Natural killer cell treated with Interleukin-12 subunit alpha and Interleukin-12 subunit beta and Interleukin-15 and Interleukin-18, amount 100 ng/mL, for 72 hours (primary cell): ENCODE measurements around the gene SIGLEC5. TPM values are rescaled to one million over a fixed set of nuclear protein-coding genes. Genes with fewer than 3 reads are reported as not detected.
A peak's percentile ranks its signal among the peaks of the same experiment; 100 is the strongest.
"Not testable (repeated sequence)": the region's sequence is repeated elsewhere in the genome, so short reads cannot be mapped to it uniquely, and the experiment has no call there.

Source experiments
- ATAC-seq, 2 donors: fragments of 150-1000 bp; cut with Tn5 transposase in 1 of 2; sonication (Bioruptor Pico), chemical (Tn5 transposase) in 1 of 2; 2 replicates each; pipeline ENCODE4 v1.10.0; 2021
- DNase-seq: peaks from one replicate; pipeline ENCODE4 v3.0.0; 2022; ENCODE audit warnings: low spot score
- H3K27ac Mint-ChIP-seq, 2 donors: 1 replicate in 1 of 2; 2 replicates in 1 of 2; pipeline ENCODE4 v1.8.0; 2022; ENCODE audit warnings: mixed read lengths in 2 of 2, mild to moderate bottlenecking in 1 of 2, moderate library complexity in 1 of 2
- H3K27me3 Mint-ChIP-seq, 2 donors: 1 replicate in 1 of 2; 2 replicates in 1 of 2; pipeline ENCODE4 v1.8.0; 2022; ENCODE audit warnings: mixed read lengths in 2 of 2
- H3K36me3 Mint-ChIP-seq: one replicate; pipeline ENCODE4 v1.8.0; 2022; ENCODE audit warnings: mixed read lengths
- H3K4me1 Mint-ChIP-seq, 2 donors: 1 replicate in 1 of 2; 2 replicates in 1 of 2; pipeline ENCODE4 v1.8.0; 2022; ENCODE audit warnings: low read depth in 2 of 2, mixed read lengths in 2 of 2, mild to moderate bottlenecking in 1 of 2
- H3K4me3 Mint-ChIP-seq: one replicate; pipeline ENCODE4 v1.8.0; 2022; ENCODE audit warnings: mixed read lengths
- H3K9me3 Mint-ChIP-seq: 2 replicates; pipeline ENCODE4 v1.8.0; 2022; ENCODE audit warnings: mixed read lengths
- total RNA-seq, 2 donors: library from RNA; stranded (reverse); gene quantifications; one replicate each; pipeline ENCODE4 v1.2.3, GENCODE V29; 2022

Gene SIGLEC5, protein sequence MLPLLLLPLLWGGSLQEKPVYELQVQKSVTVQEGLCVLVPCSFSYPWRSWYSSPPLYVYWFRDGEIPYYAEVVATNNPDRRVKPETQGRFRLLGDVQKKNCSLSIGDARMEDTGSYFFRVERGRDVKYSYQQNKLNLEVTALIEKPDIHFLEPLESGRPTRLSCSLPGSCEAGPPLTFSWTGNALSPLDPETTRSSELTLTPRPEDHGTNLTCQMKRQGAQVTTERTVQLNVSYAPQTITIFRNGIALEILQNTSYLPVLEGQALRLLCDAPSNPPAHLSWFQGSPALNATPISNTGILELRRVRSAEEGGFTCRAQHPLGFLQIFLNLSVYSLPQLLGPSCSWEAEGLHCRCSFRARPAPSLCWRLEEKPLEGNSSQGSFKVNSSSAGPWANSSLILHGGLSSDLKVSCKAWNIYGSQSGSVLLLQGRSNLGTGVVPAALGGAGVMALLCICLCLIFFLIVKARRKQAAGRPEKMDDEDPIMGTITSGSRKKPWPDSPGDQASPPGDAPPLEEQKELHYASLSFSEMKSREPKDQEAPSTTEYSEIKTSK
- total RNA-seq = under 1 TPM; 0.22 to 0.64 TPM

DNA sequence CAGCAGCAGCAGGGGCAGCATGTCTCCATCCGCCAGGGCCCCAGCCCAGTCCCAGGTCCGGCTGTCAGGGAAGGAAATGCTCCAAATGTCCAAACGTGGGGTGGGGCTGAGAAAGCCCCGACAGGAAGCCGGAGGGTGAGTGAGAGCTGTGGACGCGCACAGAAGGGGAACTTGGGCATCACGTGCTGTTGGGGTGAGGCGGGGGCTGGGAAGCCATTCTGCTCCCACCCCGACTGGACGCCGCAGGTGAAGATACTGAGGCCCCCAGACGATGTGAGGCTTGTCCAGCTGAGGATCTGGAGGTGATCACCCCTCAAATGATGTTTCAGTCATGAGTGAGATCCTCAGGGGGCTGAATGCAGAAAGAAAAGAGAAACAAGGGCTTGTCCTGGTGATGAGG, at the start of gene SIGLEC5:
Gene SIGLEC5 (minus strand): TSS at position 87 of the 400 bp plus-strand sequence. CDS start 66 bp downstream, at position 21.
- not testable (repeated sequence) for DNase-seq, H3K4me3 Mint-ChIP-seq, H3K4me1 Mint-ChIP-seq, H3K27ac Mint-ChIP-seq, H3K36me3 Mint-ChIP-seq, H3K9me3 Mint-ChIP-seq, ATAC-seq
- H3K27me3 Mint-ChIP-seq = peaks cover 10 to 11% of the 10 kb centered on the region in 2 donors

DNA sequence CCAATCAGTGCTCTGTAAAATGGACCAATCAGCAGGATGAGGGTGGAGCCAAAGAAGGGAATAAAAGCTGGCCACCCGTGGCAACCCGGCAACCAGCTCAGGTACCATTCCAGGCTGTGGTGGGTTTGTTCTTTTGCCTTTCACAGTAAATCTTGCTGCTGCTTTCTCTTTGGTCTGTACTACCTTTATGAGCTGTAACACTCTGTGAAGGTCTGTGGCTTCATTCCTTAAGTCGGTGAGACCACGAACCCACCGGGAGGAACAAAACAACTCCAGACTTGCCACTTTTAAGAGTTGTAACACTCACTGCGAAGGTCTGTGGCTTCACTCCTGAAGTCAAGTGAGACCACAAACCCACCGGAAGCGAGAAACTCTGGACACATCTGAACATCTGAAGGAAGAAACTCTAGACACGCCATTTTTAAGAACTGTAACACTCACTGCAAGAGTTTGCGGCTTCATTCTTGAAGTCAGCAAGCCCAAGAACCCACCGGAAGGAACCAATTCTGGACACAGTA, 46.4 kb upstream of the SIGLEC5 start:
- peaks cover 7 to 13% of the 10 kb centered on the region in 2 donors for H3K4me1 Mint-ChIP-seq
- H3K4me3 Mint-ChIP-seq = peak overlapping the region; percentile 39
- DNase-seq (no peak), ATAC-seq (peak; percentile 76 to 85)
- no peaks in the 10 kb centered on the region for H3K9me3 Mint-ChIP-seq
- H3K27me3 Mint-ChIP-seq = peaks cover 6 to 13% of the 10 kb centered on the region in 2 donors
- H3K27ac Mint-ChIP-seq = peak overlapping the region in 1 of 2 donors; percentile 59
- no peaks in the 10 kb centered on the region for H3K36me3 Mint-ChIP-seq

DNA sequence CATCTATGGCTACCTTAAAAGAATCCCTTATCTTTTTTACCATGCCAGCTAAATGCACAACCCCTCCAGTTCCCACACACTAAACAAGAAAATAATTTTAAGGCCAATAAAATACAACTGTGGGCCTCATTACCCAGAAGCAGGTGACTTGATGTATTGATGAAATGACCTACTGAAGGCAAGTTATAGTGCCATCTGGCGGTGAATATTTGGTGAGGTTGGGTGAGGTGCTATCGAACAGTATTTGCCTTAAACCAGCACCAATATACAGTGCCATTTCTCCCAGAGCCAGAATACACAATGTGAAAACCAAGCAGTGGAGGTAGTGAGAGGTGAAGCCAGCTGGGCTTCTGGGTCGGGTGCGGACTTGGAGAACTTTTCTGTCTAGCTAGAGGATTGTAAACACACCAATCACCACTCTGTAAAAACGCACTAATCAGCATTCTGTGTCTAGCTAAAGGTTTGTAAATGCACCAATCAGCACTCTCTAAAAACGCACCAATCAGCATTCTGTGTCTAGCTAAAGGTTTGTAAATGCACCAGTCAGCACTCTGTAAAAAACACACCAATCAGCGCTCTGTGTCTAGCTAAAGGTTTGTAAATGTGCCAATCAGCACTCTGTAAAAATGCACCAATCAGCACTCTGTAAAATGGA, 45.8 kb upstream of the SIGLEC5 start:
- peaks cover 7 to 13% of the 10 kb centered on the region in 2 donors for H3K4me1 Mint-ChIP-seq
- DNase-seq, ATAC-seq, H3K27me3 Mint-ChIP-seq, H3K9me3 Mint-ChIP-seq, H3K4me3 Mint-ChIP-seq, H3K27ac Mint-ChIP-seq, H3K36me3 Mint-ChIP-seq: not testable (repeated sequence)

DNA sequence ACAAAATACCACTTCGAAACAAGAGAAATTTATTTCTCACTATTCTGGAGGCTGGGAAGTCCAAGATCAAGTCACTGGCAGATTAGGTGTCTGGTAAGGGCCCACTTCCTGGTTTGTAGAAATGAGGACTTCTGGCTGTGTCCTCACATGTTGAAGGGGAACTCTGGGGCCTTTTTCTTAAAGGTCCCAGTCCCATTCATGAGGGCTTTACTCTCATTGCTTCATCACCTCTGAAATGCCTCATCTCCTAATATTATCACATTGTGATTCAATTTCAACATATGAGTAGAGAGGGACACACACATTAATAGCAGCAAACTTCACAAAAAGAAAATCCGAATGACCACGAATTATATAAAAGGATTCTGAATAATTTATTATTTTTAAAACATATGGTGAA, 38.0 kb upstream of the SIGLEC5 start:
- DNase-seq (no peak), ATAC-seq (no peak)
- no peak overlapping the region for H3K4me3 Mint-ChIP-seq
- peaks cover 14 to 20% of the 10 kb centered on the region in 2 donors for H3K27me3 Mint-ChIP-seq
- no peaks in the 10 kb centered on the region for H3K9me3 Mint-ChIP-seq
- H3K27ac Mint-ChIP-seq = no peak overlapping the region
- no peaks in the 10 kb centered on the region for H3K36me3 Mint-ChIP-seq
- no peaks in the 10 kb centered on the region for H3K4me1 Mint-ChIP-seq

DNA sequence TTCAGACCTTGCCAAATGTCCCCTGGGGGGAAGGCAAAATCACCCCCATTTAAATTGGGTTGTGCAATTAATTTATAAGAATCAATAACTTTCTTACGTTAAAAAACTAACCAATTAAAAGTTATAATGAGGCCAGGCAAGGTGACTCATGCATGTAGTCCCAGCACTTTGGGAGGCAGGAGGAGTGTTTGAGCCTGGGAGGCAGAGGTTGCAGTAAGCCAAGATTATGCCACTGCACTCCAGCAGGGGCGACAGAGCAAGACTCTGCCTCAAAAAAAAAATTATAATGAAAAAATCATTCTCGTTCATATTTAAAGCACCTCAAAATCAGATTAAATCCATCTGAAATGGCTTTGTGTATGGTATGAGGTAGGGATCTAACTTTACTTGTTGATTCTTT, 34.8 kb upstream of the SIGLEC5 start:
- no peaks in the 10 kb centered on the region for H3K9me3 Mint-ChIP-seq
- H3K27me3 Mint-ChIP-seq = peaks cover 30 to 33% of the 10 kb centered on the region in 2 donors
- no peak overlapping the region for H3K27ac Mint-ChIP-seq
- no peaks in the 10 kb centered on the region for H3K36me3 Mint-ChIP-seq
- DNase-seq (no peak), ATAC-seq (no peak)
- H3K4me1 Mint-ChIP-seq = no peaks in the 10 kb centered on the region
- H3K4me3 Mint-ChIP-seq = no peak overlapping the region

DNA sequence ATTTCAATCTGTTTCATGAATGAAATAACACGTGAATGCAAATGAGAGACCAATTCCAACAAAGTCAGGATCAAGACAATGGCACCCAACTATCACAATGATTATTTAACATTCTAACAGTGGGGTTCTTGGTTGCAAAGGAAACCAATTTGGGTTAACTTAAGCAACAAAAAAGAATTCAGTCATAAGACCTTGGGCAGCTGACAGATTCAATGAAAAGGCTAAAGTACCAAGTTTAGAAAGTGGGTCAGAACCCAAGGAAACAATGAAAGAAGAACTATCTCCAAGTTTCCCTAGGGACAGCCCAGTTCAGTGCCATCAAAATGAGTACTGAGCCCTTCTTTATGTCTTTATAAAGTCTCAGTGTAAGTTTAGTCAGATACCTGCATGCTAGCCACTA, 33.9 kb upstream of the SIGLEC5 start:
- no peak for ATAC-seq
- DNase-seq = no peak
- H3K4me1 Mint-ChIP-seq = no peaks in the 10 kb centered on the region
- no peaks in the 10 kb centered on the region for H3K9me3 Mint-ChIP-seq
- H3K4me3 Mint-ChIP-seq = no peak overlapping the region
- H3K27me3 Mint-ChIP-seq = peaks cover 30 to 34% of the 10 kb centered on the region in 2 donors
- H3K36me3 Mint-ChIP-seq = no peaks in the 10 kb centered on the region
- no peak overlapping the region for H3K27ac Mint-ChIP-seq

DNA sequence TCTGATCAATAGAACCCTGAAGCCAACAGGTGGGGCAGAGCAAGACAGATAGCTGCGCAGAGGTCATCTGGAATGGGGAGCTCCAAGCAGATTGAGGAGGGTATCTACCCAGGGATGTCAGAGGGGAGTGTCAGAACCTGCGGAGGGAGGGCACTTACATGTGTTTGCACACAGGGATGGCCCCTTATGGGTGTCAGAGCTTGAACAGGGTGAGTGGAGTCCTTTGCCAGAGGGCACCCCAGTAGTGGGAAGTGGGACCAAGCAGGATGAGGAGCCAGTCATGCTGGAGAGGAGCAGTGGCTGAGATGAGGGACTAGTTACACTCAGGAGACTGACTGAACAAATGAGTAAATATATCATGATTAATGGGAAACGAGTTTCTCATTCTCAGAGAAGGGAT, 33.4 kb upstream of the SIGLEC5 start:
- Mint-ChIP-seq H3K27ac (no peak overlapping the region), H3K9me3 (no peaks in the 10 kb centered on the region), H3K4me3 (no peak overlapping the region), H3K4me1 (no peaks in the 10 kb centered on the region), H3K27me3 (peaks cover 30 to 34% of the 10 kb centered on the region in 2 donors), H3K36me3 (no peaks in the 10 kb centered on the region)
- no peak for DNase-seq
- peak in 1 of 2 donors; percentile 57 for ATAC-seq

DNA sequence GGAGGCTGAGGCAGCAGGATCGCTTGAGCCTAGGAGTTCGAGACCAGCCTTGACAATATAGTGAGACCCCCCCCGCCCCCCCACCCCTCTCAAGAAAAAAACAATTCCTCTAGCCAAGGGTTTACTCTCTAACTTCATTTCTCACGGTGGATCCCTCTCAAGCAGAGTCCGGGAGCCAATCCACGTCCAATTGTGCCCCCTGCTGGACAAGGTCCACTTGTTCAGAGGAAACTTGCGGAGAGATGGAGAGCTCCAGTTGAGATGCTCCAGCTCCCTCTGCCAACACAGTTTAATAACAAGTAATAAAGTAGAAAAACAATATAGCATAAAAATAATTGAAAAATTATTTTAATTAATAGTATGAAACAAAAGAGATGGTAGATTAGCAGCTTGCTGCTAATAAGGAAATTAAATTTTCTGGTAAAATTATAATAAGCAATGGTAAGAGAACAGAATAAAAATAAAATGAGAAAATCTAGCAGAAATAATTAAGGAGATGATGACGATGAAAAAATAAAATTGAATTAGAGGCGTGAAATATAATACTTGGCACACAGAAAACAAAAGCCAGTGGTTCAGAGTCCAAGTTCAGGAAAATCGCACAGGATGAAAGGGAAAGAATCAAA, 30.9 kb upstream of the SIGLEC5 start:
- ATAC-seq (no peak), DNase-seq (no peak)
- Mint-ChIP-seq H3K9me3 (no peaks in the 10 kb centered on the region), H3K27me3 (peaks cover 34 to 39% of the 10 kb centered on the region in 2 donors), H3K36me3 (no peaks in the 10 kb centered on the region), H3K4me1 (peaks cover 5 to 7% of the 10 kb centered on the region in 2 donors), H3K27ac (no peak overlapping the region), H3K4me3 (no peak overlapping the region)

DNA sequence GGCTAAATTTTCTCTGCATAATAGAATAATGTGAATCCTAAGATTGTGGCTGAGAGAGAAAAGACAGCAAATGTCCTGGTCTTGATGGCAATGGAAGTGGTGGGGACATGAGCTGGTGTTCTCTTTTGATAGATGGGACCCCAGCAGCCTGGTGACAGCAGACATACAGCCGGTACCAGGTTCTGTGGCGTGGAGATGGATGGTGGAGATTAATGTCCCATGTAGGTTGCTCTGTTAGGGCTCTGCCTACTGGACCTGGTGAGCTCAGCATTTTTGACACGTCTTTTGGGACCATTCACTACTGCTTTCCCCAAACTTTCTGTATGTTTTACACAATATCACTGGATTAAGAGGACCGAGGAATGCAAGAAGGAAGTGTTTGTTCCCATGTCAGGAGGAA, 24.6 kb upstream of the SIGLEC5 start:
- no peak for DNase-seq
- ATAC-seq = no peak
- H3K27me3 Mint-ChIP-seq = peaks cover 21 to 55% of the 10 kb centered on the region in 2 donors
- H3K9me3 Mint-ChIP-seq = no peaks in the 10 kb centered on the region
- H3K36me3 Mint-ChIP-seq = no peaks in the 10 kb centered on the region
- H3K4me1 Mint-ChIP-seq = peaks cover 5 to 7% of the 10 kb centered on the region in 2 donors
- no peak overlapping the region for H3K27ac Mint-ChIP-seq
- no peak overlapping the region for H3K4me3 Mint-ChIP-seq

DNA sequence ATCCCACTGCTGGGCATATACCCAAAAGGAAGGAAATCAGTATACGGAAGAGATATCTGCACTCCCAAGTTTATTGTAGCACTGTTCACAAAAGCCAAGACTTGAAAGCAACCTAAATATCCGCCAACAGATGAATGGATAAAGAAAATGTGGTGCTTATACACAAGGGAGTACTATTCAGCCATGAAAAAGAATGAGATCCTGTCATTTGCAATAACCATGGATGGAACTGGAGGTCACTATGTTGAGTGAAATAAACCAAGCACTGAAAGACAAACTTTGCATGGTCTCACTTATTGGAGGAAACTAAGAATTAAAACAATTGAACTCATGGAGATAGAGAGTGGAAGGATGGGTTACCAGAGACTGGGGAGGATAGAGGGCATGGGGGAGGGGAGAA, 23.0 kb upstream of the SIGLEC5 start:
- Mint-ChIP-seq H3K4me3 (no peak overlapping the region), H3K27me3 (peaks cover 24 to 71% of the 10 kb centered on the region in 2 donors), H3K4me1 (peaks cover 5 to 7% of the 10 kb centered on the region in 2 donors), H3K27ac (no peak overlapping the region), H3K9me3 (no peaks in the 10 kb centered on the region), H3K36me3 (no peaks in the 10 kb centered on the region)
- ATAC-seq (no peak), DNase-seq (no peak)

DNA sequence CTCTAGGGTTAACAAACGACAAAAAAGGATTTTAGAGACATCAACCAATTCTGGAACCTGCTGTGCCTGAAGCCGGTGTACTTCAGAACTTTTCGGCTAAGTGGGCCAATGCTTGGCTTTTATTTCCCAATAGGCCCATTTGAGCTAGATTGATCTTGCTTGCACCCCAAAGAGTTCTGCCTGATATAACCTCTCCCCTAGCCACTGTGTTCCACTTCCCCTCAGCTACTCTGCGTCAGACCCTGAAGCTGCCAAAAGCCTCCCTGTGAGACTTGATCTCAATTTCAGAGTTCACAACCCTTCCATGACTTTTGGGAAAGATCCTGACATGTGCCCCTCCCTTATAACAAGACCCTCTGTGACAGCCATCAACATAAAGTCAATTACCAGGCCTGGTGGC, 22.1 kb upstream of the SIGLEC5 start:
- ATAC-seq (no peak), DNase-seq (no peak)
- H3K27ac Mint-ChIP-seq = no peak overlapping the region
- H3K4me1 Mint-ChIP-seq = peaks cover 5 to 7% of the 10 kb centered on the region in 2 donors
- no peaks in the 10 kb centered on the region for H3K9me3 Mint-ChIP-seq
- no peak overlapping the region for H3K4me3 Mint-ChIP-seq
- peaks cover 24 to 69% of the 10 kb centered on the region in 2 donors for H3K27me3 Mint-ChIP-seq
- no peaks in the 10 kb centered on the region for H3K36me3 Mint-ChIP-seq

DNA sequence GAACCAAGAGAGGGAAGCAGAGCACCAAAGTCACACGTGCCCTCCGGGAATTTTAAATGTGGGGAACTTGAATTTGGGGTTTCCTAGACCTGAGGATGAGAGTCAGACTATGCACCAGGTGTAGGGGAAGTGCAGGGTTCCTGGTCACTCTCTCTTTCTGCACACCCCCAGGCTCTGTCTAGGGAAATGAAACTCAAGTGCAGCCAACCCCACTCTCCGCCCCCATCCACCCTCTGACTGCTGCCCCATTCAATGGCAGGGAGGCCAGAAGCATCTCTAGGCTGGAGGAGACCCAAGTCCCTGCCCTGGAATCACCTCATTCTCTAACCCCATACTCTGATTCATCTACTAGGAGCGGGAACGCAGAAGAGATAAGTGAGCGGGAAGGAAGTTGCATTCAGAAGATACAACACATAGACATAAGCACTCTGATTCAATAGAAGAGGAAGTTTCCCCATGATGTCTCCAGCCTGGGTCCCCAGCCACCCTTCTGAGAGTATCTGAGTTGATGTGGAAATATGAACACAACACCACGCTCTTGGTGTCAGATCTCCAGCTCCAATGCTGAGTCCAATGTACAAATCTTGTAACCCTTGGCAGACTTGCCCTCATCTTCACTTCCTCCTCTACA, 21.1 kb upstream of the SIGLEC5 start:
- H3K27me3 Mint-ChIP-seq = peaks cover 19 to 61% of the 10 kb centered on the region in 2 donors
- DNase-seq (no peak), ATAC-seq (peak in 1 of 2 donors; percentile 11)
- H3K4me3 Mint-ChIP-seq = no peak overlapping the region
- no peaks in the 10 kb centered on the region for H3K9me3 Mint-ChIP-seq
- H3K4me1 Mint-ChIP-seq = no peaks in the 10 kb centered on the region
- no peaks in the 10 kb centered on the region for H3K36me3 Mint-ChIP-seq
- H3K27ac Mint-ChIP-seq = no peak overlapping the region

DNA sequence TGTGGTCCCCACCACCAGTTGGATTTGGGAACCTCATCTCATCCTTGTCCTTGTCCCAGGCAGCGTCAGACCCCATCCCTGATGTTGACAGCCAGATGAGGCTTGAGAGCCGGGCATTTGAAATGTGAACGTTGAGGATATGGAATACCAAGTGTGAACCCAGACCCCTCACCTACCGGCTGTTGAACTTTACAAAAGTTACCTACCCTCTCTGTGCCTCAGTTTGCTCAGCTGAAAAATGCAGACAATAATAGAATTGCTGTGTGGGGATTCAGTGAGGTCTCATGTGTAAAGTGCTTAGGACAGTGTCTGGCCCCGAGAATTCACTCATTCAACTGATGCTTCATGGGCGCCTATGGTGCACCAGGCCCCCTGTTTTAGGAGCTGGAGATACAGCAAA, 17.1 kb upstream of the SIGLEC5 start:
- DNase-seq = no peak
- no peak for ATAC-seq
- H3K9me3 Mint-ChIP-seq = no peaks in the 10 kb centered on the region
- no peaks in the 10 kb centered on the region for H3K36me3 Mint-ChIP-seq
- no peak overlapping the region for H3K27ac Mint-ChIP-seq
- peaks cover 28 to 50% of the 10 kb centered on the region in 2 donors for H3K27me3 Mint-ChIP-seq
- H3K4me3 Mint-ChIP-seq = no peak overlapping the region
- H3K4me1 Mint-ChIP-seq = no peaks in the 10 kb centered on the region
